HEK293T (cell line): ENCODE results near the gene DPCD.

Experiments
- CTCF ChIA-PET: fragments of 350-600 bp; formaldehyde crosslinking; extraction: SDS; loops from one replicate; lab custom pipeline; 2021; ENCODE audit warnings: antibody characterized with exemption, inconsistent platforms; lab: Yijun Ruan, JAX
- POLR2A ChIA-PET: fragments of 350-600 bp; formaldehyde crosslinking; extraction: SDS; loops from one replicate; lab custom pipeline; 2020; ENCODE audit warnings: antibody characterized with exemption, inconsistent platforms; lab: Yijun Ruan, JAX
- DNase-seq: peaks from one replicate; pipeline ENCODE4 v3.0.0; 2012; ENCODE audit warnings: mixed read lengths; ENCODE audit errors: extremely low spot score
- ARNT ChIP-seq: fragments of 450-650 bp; IDR thresholded peaks from 2 replicates; pipeline ENCODE4 v1.6.1; 2017; ENCODE audit warnings: mild to moderate bottlenecking
- BHLHE40 ChIP-seq: fragments of 450-650 bp; IDR thresholded peaks from 2 replicates; pipeline ENCODE4 v1.6.1; 2016; ENCODE audit warnings: mild to moderate bottlenecking, moderate library complexity, borderline replicate concordance
- CTBP1 ChIP-seq: fragments of 450-650 bp; IDR thresholded peaks from 2 replicates; pipeline ENCODE4 v1.6.1; 2016; ENCODE audit warnings: borderline replicate concordance
- ELF4 ChIP-seq: fragments of 450-650 bp; IDR thresholded peaks from 2 replicates; pipeline ENCODE4 v1.6.1; 2017; ENCODE audit warnings: antibody characterized with exemption
- FOXA1 ChIP-seq: fragments of 450-650 bp; IDR thresholded peaks from 2 replicates; pipeline ENCODE4 v1.6.1; 2016; ENCODE audit warnings: mild to moderate bottlenecking
- FOXK2 ChIP-seq: fragments of 450-650 bp; IDR thresholded peaks from 2 replicates; pipeline ENCODE4 v1.6.1; 2016; ENCODE audit warnings: mild to moderate bottlenecking
- FOXM1 ChIP-seq: fragments of 450-650 bp; IDR thresholded peaks from 2 replicates; pipeline ENCODE4 v1.6.1; 2017; ENCODE audit warnings: mild to moderate bottlenecking, borderline replicate concordance
- HDGF ChIP-seq: fragments of 450-650 bp; IDR thresholded peaks from 2 replicates; pipeline ENCODE4 v1.6.1; 2017; ENCODE audit warnings: antibody characterized with exemption, borderline replicate concordance
- L3MBTL2 ChIP-seq: fragments of 450-650 bp; conservative IDR thresholded peaks from 2 replicates; pipeline ENCODE4 v1.6.1; 2016; ENCODE audit warnings: mild to moderate bottlenecking
- LEF1 ChIP-seq: fragments of 450-650 bp; IDR thresholded peaks from 2 replicates; pipeline ENCODE4 v1.6.1; 2017; ENCODE audit warnings: mild to moderate bottlenecking, borderline replicate concordance
- NFRKB ChIP-seq: fragments of 450-650 bp; IDR thresholded peaks from 2 replicates; pipeline ENCODE4 v1.6.1; 2016; ENCODE audit warnings: mild to moderate bottlenecking, moderate library complexity
- PKNOX1 ChIP-seq: fragments of 450-650 bp; IDR thresholded peaks from 2 replicates; pipeline ENCODE4 v1.6.1; 2016
- SP1 ChIP-seq: fragments of 450-650 bp; IDR thresholded peaks from 2 replicates; pipeline ENCODE4 v1.6.1; 2017
- SUZ12 ChIP-seq: fragments of 450-650 bp; IDR thresholded peaks from 2 replicates; pipeline ENCODE4 v1.6.1; 2016; ENCODE audit warnings: mild to moderate bottlenecking
- TARDBP ChIP-seq: fragments of 450-650 bp; IDR thresholded peaks from 2 replicates; pipeline ENCODE4 v1.6.1; 2016
- ZNF384 ChIP-seq: fragments of 450-650 bp; IDR thresholded peaks from 2 replicates; pipeline ENCODE4 v1.6.1; 2016

DPCD gene

GRCh38 chr10:101655570-101655969, 67.4 kb downstream of the DPCD start:
- CTCF ChIA-PET, result no interaction called here
- DNase-seq, result no peak
- POLR2A ChIA-PET, result no interaction called here
- TF ChIP-seq ARNT, result no peak
- TF ChIP-seq BHLHE40, result no peak
- no peak for TF ChIP-seq TARDBP
- TF ChIP-seq ELF4, result no peak
- TF ChIP-seq SUZ12, result no peak
- no peak for TF ChIP-seq L3MBTL2
- TF ChIP-seq CTBP1, result no peak
- TF ChIP-seq HDGF, result no peak
- TF ChIP-seq FOXK2, result no peak
- TF ChIP-seq ZNF384, result no peak
- TF ChIP-seq NFRKB, result no peak
- TF ChIP-seq SP1, result no peak
- no peak for TF ChIP-seq PKNOX1
- TF ChIP-seq LEF1, result no peak
- no peak for TF ChIP-seq FOXA1
- TF ChIP-seq FOXM1, result no peak

GRCh38 chr10:101656890-101657289, 68.8 kb downstream of the DPCD start:
- CTCF ChIA-PET, result no interaction called here
- no peak for DNase-seq
- TF ChIP-seq L3MBTL2 (no peak), ARNT (no peak), HDGF (no peak), SP1 (no peak), SUZ12 (no peak), CTBP1 (no peak), LEF1 (no peak), NFRKB (no peak), PKNOX1 (no peak), FOXM1 (no peak), FOXK2 (no peak), BHLHE40 (no peak), FOXA1 (no peak), TARDBP (no peak), ELF4 (no peak), ZNF384 (no peak)
- POLR2A ChIA-PET, result no interaction called here

- no peak for TF ChIP-seq FOXK2
- TF ChIP-seq TARDBP, result no peak
- TF ChIP-seq FOXA1, result no peak
- TF ChIP-seq NFRKB, result no peak
- no peak for TF ChIP-seq LEF1
- TF ChIP-seq ARNT, result no peak
- no peak for TF ChIP-seq FOXM1
- no peak for TF ChIP-seq L3MBTL2
- no peak for TF ChIP-seq PKNOX1
- TF ChIP-seq CTBP1, result no peak
- TF ChIP-seq SUZ12, result no peak
- no peak for TF ChIP-seq SP1
- TF ChIP-seq ZNF384, result no peak
- no peak for TF ChIP-seq ELF4
- no peak for TF ChIP-seq BHLHE40
- TF ChIP-seq HDGF, result no peak
- no peak for DNase-seq
- CTCF ChIA-PET, result no interaction called here
- POLR2A ChIA-PET, result no interaction called here
These were observed 70.9 kb downstream of the DPCD start for GRCh38 chr10:101658975-101659374.
